HepG2 (cell line): ENCODE measurements around the gene APLNR. TPM values are rescaled to one million over a fixed set of nuclear protein-coding genes. Genes with fewer than 3 reads are reported as not detected.

ENCODE experiments used
- ATAC-seq: fragments of 200-7000 bp; cut with Tn5 transposase; 3 replicates; pipeline ENCODE4 v1.9.1; 2020; ENCODE audit warnings: mild to moderate bottlenecking, moderate library complexity
- BruUV-seq: library from RNA; stranded (reverse); fragments of 400-500 nt; replicated peaks from 2 replicates; lab custom pipeline; 2021; lab: Mats Ljungman, UMichigan
- CTCF ChIA-PET: fragments of 300-600 bp; formaldehyde crosslinking; extraction: SDS; loops from one replicate; lab custom pipeline; 2021; ENCODE audit warnings: low total read pairs, inconsistent platforms, low intra/inter-chr PET ratio; lab: Yijun Ruan, JAX
- POLR2A ChIA-PET: fragments of 350-600 bp; sonication (Branson Sonifier 250); formaldehyde crosslinking; loops from one replicate; lab custom pipeline; 2020; ENCODE audit warnings: antibody characterized with exemption, inconsistent platforms; lab: Yijun Ruan, JAX
- DNase-seq: peaks from one replicate; pipeline ENCODE4 v3.0.0-alpha.2; 2015; ENCODE audit warnings: low spot score
- FAIRE-seq: peaks from 3 replicates; lab custom pipeline; 2011; peaks lifted over from hg19 to GRCh38; lab: Jason Lieb, UNC
- H2AFZ ChIP-seq: one replicate; pipeline ENCODE4 v1.6.1; 2011; ENCODE audit warnings: low read length, inconsistent platforms
- H3K27ac ChIP-seq: fragments of 300-600 bp; 3 replicates; pipeline ENCODE4 v1.8.0; 2011; ENCODE audit warnings: mixed run types, mild to moderate bottlenecking, mixed read lengths, low read length, inconsistent platforms; ENCODE audit not compliant: insufficient read depth; ENCODE audit errors: extremely low read length
- H3K27me3 ChIP-seq, 2 experiments: fragments of 200-600 bp in 1 of 2; 2 replicates in 1 of 2; 3 replicates in 1 of 2; pipeline versions ENCODE4 v1.6.0 to v1.8.0; 2011; ENCODE audit warnings: low read length in 2 of 2, mild to moderate bottlenecking in 2 of 2, moderate library complexity in 2 of 2, inconsistent platforms in 1 of 2; ENCODE audit not compliant: insufficient read depth in 2 of 2, control insufficient read depth in 1 of 2
- H3K36me3 ChIP-seq, 2 experiments: fragments of 200-600 bp in 1 of 2; replicated peaks in 1 of 2; 2 replicates in 1 of 2; 3 replicates in 1 of 2; pipeline versions ENCODE4 v1.5.1 to v1.8.0; 2011; ENCODE audit warnings: low read length in 2 of 2, inconsistent platforms in 1 of 2; ENCODE audit not compliant: insufficient read depth in 2 of 2, control insufficient read depth in 1 of 2
- H3K4me1 ChIP-seq: 2 replicates; pipeline ENCODE4 v1.5.1; 2012; ENCODE audit warnings: low read length, inconsistent platforms; ENCODE audit not compliant: insufficient read depth
- H3K4me2 ChIP-seq: 2 replicates; pipeline ENCODE4 v1.6.0; 2011; ENCODE audit warnings: low read depth, low read length, inconsistent platforms
- H3K4me3 ChIP-seq, 3 experiments: fragments of 200-600 bp in 1 of 3; sonication (generic), shearing (Covaris generic) in 1 of 3; replicated peaks in 1 of 3; 2 replicates each; pipeline ENCODE4 v1.5.1; 2011 to 2016; ENCODE audit warnings: low read length in 3 of 3, inconsistent platforms in 2 of 3, low read depth in 2 of 3, mild to moderate bottlenecking in 2 of 3, control low read depth in 1 of 3, mixed read lengths in 1 of 3; ENCODE audit not compliant: insufficient read depth in 1 of 3
- H3K79me2 ChIP-seq: one replicate; pipeline ENCODE4 v1.6.1; 2011; ENCODE audit warnings: low read length, inconsistent platforms; ENCODE audit not compliant: insufficient read depth
- H3K9ac ChIP-seq: 2 replicates; pipeline ENCODE4 v1.6.0; 2011; ENCODE audit warnings: mild to moderate bottlenecking, low read depth, low read length, inconsistent platforms; ENCODE audit not compliant: insufficient read depth
- H3K9me3 ChIP-seq: 2 replicates; pipeline ENCODE4 v1.5.1; 2012; ENCODE audit warnings: mild to moderate bottlenecking, low read length
- H4K20me1 ChIP-seq: 2 replicates; pipeline ENCODE4 v1.6.0; 2011; ENCODE audit warnings: inconsistent platforms, mild to moderate bottlenecking, low read length, moderate library complexity; ENCODE audit not compliant: insufficient read depth
- EP300 ChIP-seq, 3 experiments: sonication (generic) in 1 of 3; formaldehyde crosslinking in 1 of 3; IDR thresholded peaks; 2 replicates each; pipeline versions ENCODE4 v1.5.1 to v1.6.1; 2011 to 2020; ENCODE audit warnings: low read depth in 2 of 3, low read length in 2 of 3, borderline replicate concordance in 1 of 3, improper control_type of control experiment in 1 of 3, mild to moderate bottlenecking in 1 of 3, missing genetic modification reagents in 1 of 3, moderate library complexity in 1 of 3
- FOSL1 ChIP-seq: sonication (generic); formaldehyde crosslinking; IDR thresholded peaks from 2 replicates; pipeline ENCODE4 v1.9.0; 2021; ENCODE audit warnings: missing genetic modification reagents, borderline replicate concordance
- PAXIP1 ChIP-seq: sonication (generic); formaldehyde crosslinking; conservative IDR thresholded peaks from 2 replicates; pipeline ENCODE4 v1.4.0; 2020; ENCODE audit warnings: mild to moderate bottlenecking, missing genetic modification reagents, moderate library complexity
- YY1 ChIP-seq: IDR thresholded peaks from 2 replicates; pipeline ENCODE4 v1.6.1; 2011; ENCODE audit warnings: low read length, low read depth, moderate library complexity, mild to moderate bottlenecking; ENCODE audit not compliant: insufficient read depth, insufficient replicate concordance
- ZNF34 ChIP-seq: sonication (generic); formaldehyde crosslinking; IDR thresholded peaks from 2 replicates; pipeline ENCODE4 v1.4.0; 2020; ENCODE audit warnings: mild to moderate bottlenecking, missing genetic modification reagents, borderline replicate concordance
- ZNF350 ChIP-seq: sonication (generic); formaldehyde crosslinking; IDR thresholded peaks from 2 replicates; pipeline ENCODE4 v1.4.0; 2020; ENCODE audit warnings: mild to moderate bottlenecking, low read depth, missing genetic modification reagents, borderline replicate concordance
- ZNF704 ChIP-seq: sonication (generic); formaldehyde crosslinking; IDR thresholded peaks from 2 replicates; pipeline ENCODE4 v1.8.1; 2023; ENCODE audit warnings: mild to moderate bottlenecking, inconsistent platforms, moderate library complexity, missing genetic modification reagents, borderline replicate concordance
- WGBS: methylation state at CpG from one replicate; pipeline ENCODE4 v1.1.6; 2017; ENCODE audit warnings: low lambda C conversion rate; 5-methylcytosine and 5-hydroxymethylcytosine counted together
- in situ Hi-C: cut with HindIII; loops from 2 replicates; pipeline ENCODE4 v1.10.0; 2017; ENCODE audit warnings: low pct_unique_long_range_greater_than_20kb; ENCODE audit not compliant: extremely low pct_ligation_motif_present
- intact Hi-C: fragments of 100-400 bp; cut with micrococcal nuclease; formaldehyde crosslinking; loops from one replicate; pipeline ENCODE4 v1.10.0; 2022; ENCODE audit not compliant: unreplicated experiment
- polyA plus RNA-seq, 8 experiments: library from polyadenylated mRNA; depleted of rRNA in 3 of 8; stranded (reverse) in 7 of 8; unstranded in 1 of 8; fragments of >200 nt; fragmentation: Illumina TruSeq in 4 of 8; extraction: Trizol in 4 of 8; gene quantifications; 2 replicates each; pipeline versions ENCODE4 v1.2.1 to v1.2.3, GENCODE V29; 2011 to 2016; ENCODE audit warnings: low read depth in 4 of 8, missing spikeins in 1 of 8, mixed read lengths in 1 of 8; ENCODE audit not compliant: insufficient read depth in 1 of 8
- total RNA-seq, 5 experiments: library from RNA; depleted of rRNA; stranded (reverse); fragments of >200 nt; fragmentation: Illumina TruSeq; extraction: Trizol; gene quantifications; 2 replicates each; pipeline ENCODE4 v1.2.3, GENCODE V29; 2016; ENCODE audit warnings: low read depth in 1 of 5

Gene APLNR
- total and polyA plus RNA-seq, 2 of the 13 experiments (the other 11 are each of a cell fraction or from before 2014, with no cell fraction given), result not detected

DNA sequence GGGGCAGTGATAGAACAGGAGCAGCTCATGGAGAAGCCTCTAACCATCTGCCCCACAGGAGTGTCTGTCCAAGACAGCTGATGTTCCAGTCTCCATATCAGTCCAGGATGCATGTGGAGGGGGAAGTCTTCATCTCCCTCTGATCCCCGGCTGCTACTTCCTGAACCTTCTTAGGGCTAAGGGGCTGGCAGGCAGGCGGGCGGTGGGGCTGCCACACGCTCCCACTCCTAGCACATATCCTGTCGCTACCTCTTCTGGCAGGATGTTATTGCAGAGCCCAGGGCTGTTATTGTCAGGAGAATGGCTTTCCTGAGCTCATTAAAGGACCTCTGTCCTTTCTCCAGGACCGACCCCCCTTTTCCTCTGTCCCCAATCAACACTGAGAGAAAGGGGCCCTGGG, 29.9 kb downstream of the APLNR start:
- DNase-seq (no peak), FAIRE-seq (no peak), ATAC-seq (no peak)
- H3K27ac ChIP-seq, result no peak overlapping the region
- H2AFZ ChIP-seq, result no peak overlapping the region
- H3K79me2 ChIP-seq, result no peaks in the 10 kb centered on the region
- H3K4me1 ChIP-seq, result no peaks in the 10 kb centered on the region
- H3K9me3 ChIP-seq, result no peaks in the 10 kb centered on the region
- POLR2A ChIA-PET, result no interaction called here
- CTCF ChIA-PET, result no interaction called here
- no peaks in the 10 kb centered on the region for H4K20me1 ChIP-seq
- no peak overlapping the region for H3K4me3 ChIP-seq
- no TSS peak for BruUV-seq
- WGBS, result 10% methylated on average over 2 of the region's 6 CpGs
- TF ChIP-seq YY1 (no peak), ZNF34 (CRISPR knock-in tag) (no peak), ZNF350 (no peak), EP300 (IDR thresholded peaks at IDR 0.05; ENCODE audit: low read depth in 2 of 2, low read length in 2 of 2) (no peak), EP300 (CRISPR knock-in tag; IDR thresholded peaks at IDR 0.05; ENCODE audit: borderline replicate concordance) (no peak), FOSL1 (no peak), ZNF704 (no peak), PAXIP1 (CRISPR knock-in tag) (no peak)
- no peak overlapping the region for H3K4me2 ChIP-seq
- H3K9ac ChIP-seq, result no peak overlapping the region
- peaks cover under 1 to 23% of the 10 kb centered on the region in 2 experiments; a peak in 4 of 5 replicates for H3K27me3 ChIP-seq
- H3K36me3 ChIP-seq, result no peaks in the 10 kb centered on the region
- in situ Hi-C loops (no loop called here), intact Hi-C loops (no loop called here)
